HUES48 (cell line): ENCODE results near the gene TMEFF2.
"Not testable (repeated sequence)": the region's sequence is repeated elsewhere in the genome, so short reads cannot be mapped to it uniquely, and the experiment has no call there.

Experiments used
- H3K27ac ChIP-seq: one replicate; pipeline ENCODE4 v1.7.0; 2013; ENCODE audit warnings: low read depth, low read length, inconsistent platforms
- H3K27me3 ChIP-seq: 2 replicates; pipeline ENCODE4 v1.6.1; 2013; ENCODE audit warnings: mild to moderate bottlenecking, low read length; ENCODE audit not compliant: control insufficient read depth, insufficient read depth
- H3K36me3 ChIP-seq: 2 replicates; pipeline ENCODE4 v1.6.1; 2013; ENCODE audit warnings: low read length; ENCODE audit not compliant: control insufficient read depth, insufficient read depth
- H3K4me1 ChIP-seq: 2 replicates; pipeline ENCODE4 v1.6.1; 2013; ENCODE audit warnings: mild to moderate bottlenecking, low read length; ENCODE audit not compliant: control insufficient read depth, insufficient read depth
- H3K4me3 ChIP-seq: 2 replicates; pipeline ENCODE4 v1.5.1; 2013; ENCODE audit warnings: mild to moderate bottlenecking, low read depth, low read length
- H3K9ac ChIP-seq: 2 replicates; pipeline ENCODE4 v1.6.1; 2013; ENCODE audit warnings: mild to moderate bottlenecking, low read depth, low read length, moderate library complexity
- H3K9me3 ChIP-seq: 2 replicates; pipeline ENCODE4 v1.6.1; 2013; ENCODE audit warnings: low read length; ENCODE audit not compliant: control insufficient read depth, insufficient read depth

The TMEFF2 gene

DNA sequence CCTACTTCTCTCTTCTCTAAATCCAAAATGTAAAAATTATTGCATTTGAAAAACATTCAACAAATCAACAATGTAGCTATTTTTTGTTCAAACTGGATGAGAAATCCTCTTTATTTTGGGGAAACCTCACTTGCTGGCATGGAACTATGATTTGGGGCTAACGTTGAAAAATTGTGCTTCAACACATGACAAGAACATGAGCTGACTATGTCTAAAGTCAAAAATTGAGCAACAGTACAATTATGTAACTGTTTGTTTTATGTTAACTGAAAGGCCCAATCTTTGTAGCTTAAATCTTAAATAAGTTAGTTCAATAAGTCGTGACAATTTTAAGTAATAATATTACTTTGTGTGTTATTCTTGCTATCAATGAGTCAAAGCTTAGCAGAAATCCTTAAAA lies 67.3 kb downstream of the TMEFF2 start:
- Histone ChIP-seq H3K4me1 (peaks cover 25% of the 10 kb centered on the region), H3K9me3 (no peaks in the 10 kb centered on the region), H3K36me3 (no peaks in the 10 kb centered on the region), H3K4me3 (no peak overlapping the region), H3K27ac (no peak overlapping the region), H3K27me3 (no peaks in the 10 kb centered on the region), H3K9ac (no peak overlapping the region)

DNA sequence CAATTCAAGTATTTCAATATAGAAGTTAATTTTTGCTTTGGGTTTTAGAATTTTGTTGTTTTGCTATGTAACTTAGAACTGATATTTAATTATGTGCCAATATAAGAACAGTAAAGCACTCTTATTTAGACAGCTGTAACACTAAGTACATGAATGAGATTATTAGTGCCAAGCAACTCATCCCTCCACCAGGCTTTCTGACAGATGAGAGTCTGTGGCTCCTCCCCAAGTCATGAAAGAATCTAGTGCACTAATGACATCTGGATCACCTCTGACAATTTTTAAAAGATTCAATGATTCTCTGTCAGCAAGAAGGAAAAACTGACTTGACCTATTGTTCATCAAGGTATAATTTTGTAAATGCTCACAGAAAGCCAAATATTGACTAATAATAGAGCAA lies 67.8 kb downstream of the TMEFF2 start:
- peaks cover 25% of the 10 kb centered on the region for H3K4me1 ChIP-seq
- H3K36me3 ChIP-seq = no peaks in the 10 kb centered on the region
- no peak overlapping the region for H3K9ac ChIP-seq
- no peaks in the 10 kb centered on the region for H3K27me3 ChIP-seq
- H3K9me3 ChIP-seq = no peaks in the 10 kb centered on the region
- H3K27ac ChIP-seq = no peak overlapping the region
- no peak overlapping the region for H3K4me3 ChIP-seq

DNA sequence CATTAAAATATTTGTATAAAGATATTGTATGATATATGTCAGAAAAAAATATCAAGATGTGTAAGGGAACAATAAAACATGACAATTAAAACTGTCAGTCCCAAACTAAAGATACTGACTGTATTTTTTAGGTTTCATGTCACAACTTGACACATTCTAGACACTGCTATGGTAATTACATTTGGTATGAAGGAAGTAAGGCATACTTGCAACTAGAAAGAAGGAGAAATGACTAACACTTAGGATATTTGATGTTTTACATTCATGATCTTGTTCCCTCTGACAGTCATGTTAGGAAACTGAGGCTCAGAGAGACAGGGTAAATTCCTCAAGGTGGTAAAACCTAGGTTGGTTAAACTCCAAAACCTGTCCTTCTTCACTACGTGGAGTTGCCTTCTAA lies 68.3 kb downstream of the TMEFF2 start:
- H3K36me3 ChIP-seq = no peaks in the 10 kb centered on the region
- peaks cover 25% of the 10 kb centered on the region for H3K4me1 ChIP-seq
- no peak overlapping the region for H3K9ac ChIP-seq
- H3K27me3 ChIP-seq = no peaks in the 10 kb centered on the region
- H3K4me3 ChIP-seq = no peak overlapping the region
- no peak overlapping the region for H3K27ac ChIP-seq
- no peaks in the 10 kb centered on the region for H3K9me3 ChIP-seq

DNA sequence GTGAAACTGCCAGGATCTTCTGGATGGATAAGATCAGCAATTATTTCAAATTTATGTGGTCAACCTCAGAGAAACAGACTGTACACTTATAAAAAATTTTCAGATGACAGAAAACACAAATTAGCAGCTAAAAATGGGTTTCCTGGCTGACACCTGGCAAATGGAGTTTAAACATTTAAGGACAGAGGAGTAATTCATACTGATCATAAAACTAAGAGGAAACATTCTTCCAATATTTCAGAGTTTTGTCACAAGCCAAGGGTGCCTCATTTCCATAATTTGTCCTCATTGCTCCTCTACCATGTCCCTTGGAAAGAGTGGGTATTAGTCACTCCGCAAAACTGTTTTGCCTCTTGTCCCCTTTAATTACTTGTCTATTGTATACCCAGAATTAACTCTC lies 70.2 kb downstream of the TMEFF2 start:
- Histone ChIP-seq H3K36me3 (no peaks in the 10 kb centered on the region), H3K9me3 (no peaks in the 10 kb centered on the region), H3K27ac (no peak overlapping the region), H3K4me1 (peaks cover 18% of the 10 kb centered on the region), H3K9ac (no peak overlapping the region), H3K4me3 (no peak overlapping the region), H3K27me3 (no peaks in the 10 kb centered on the region)

DNA sequence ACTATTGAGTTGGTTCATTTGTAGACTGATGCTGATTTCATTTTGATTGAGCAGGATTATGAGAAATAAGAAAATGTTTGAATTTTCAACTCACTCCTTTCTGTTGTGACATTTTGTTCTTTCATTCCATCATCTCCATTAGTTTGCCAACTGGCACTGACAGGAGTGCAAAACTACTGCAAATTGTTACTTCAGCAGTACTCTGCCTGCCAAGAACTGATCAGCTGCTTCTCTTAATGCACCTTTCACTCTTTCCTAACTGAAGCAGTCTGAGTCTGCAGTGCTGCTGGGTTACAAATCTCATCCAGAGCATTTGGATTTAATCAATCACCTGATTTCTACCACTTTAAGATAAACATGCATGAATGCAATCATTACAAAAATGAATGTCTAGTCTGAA lies 70.9 kb downstream of the TMEFF2 start:
- no peaks in the 10 kb centered on the region for H3K27me3 ChIP-seq
- no peak overlapping the region for H3K4me3 ChIP-seq
- no peak overlapping the region for H3K9ac ChIP-seq
- H3K27ac ChIP-seq = no peak overlapping the region
- no peaks in the 10 kb centered on the region for H3K36me3 ChIP-seq
- H3K4me1 ChIP-seq = peaks cover 11% of the 10 kb centered on the region; the same call in 1 of the 2 replicates
- H3K9me3 ChIP-seq = no peaks in the 10 kb centered on the region

DNA sequence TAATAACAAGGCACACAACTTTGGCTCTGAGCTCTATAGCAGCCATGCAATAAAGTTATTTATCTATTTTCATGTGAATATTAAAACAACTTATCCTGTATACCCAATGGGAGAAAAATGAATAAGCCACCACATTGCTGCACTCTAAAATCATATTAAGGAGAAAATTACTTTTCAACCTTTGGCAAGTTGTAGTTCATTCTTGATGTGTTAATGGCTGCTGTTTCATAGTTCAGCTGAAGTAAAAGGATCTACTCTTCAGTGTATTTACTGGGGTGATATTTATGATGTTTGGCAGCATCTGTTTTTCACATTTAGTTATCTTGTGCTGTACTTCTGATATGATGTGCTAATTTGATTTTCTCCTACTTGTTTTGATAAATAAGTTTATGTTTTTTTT lies 71.8 kb downstream of the TMEFF2 start:
- Histone ChIP-seq H3K4me1 (0 out of 2 replicates have a peak, but pooled peaks cover 6% of the 10 kb centered on the region), H3K36me3 (no peaks in the 10 kb centered on the region)

GRCh38 chr2:192122141-192122540 lies 72.6 kb downstream of the TMEFF2 start:
- Histone ChIP-seq H3K27ac (no peak overlapping the region), H3K36me3 (no peaks in the 10 kb centered on the region), H3K4me1 (0 out of 2 replicates have a peak, but pooled peaks cover 6% of the 10 kb centered on the region)

More for the DNA sequence above, 71.8 kb downstream of the TMEFF2 start:
- Histone ChIP-seq H3K9me3 (no peaks in the 10 kb centered on the region), H3K27me3 (no peaks in the 10 kb centered on the region), H3K27ac (no peak overlapping the region), H3K9ac (no peak overlapping the region), H3K4me3 (no peak overlapping the region)

GRCh38 chr2:192119536-192119935 lies 75.2 kb downstream of the TMEFF2 start:
- no peak overlapping the region for H3K9ac ChIP-seq
- H3K9me3 ChIP-seq = no peaks in the 10 kb centered on the region; the same call in 1 of the 2 replicates
- no peaks in the 10 kb centered on the region for H3K27me3 ChIP-seq
- H3K27ac ChIP-seq = no peak overlapping the region
- no peaks in the 10 kb centered on the region for H3K4me1 ChIP-seq
- H3K36me3 ChIP-seq = no peaks in the 10 kb centered on the region
- H3K4me3 ChIP-seq = no peak overlapping the region

More at GRCh38 chr2:192122141-192122540, 72.6 kb downstream of the TMEFF2 start:
- H3K9ac ChIP-seq = no peak overlapping the region
- H3K9me3 ChIP-seq = no peaks in the 10 kb centered on the region
- H3K4me3 ChIP-seq = no peak overlapping the region
- no peaks in the 10 kb centered on the region for H3K27me3 ChIP-seq

DNA sequence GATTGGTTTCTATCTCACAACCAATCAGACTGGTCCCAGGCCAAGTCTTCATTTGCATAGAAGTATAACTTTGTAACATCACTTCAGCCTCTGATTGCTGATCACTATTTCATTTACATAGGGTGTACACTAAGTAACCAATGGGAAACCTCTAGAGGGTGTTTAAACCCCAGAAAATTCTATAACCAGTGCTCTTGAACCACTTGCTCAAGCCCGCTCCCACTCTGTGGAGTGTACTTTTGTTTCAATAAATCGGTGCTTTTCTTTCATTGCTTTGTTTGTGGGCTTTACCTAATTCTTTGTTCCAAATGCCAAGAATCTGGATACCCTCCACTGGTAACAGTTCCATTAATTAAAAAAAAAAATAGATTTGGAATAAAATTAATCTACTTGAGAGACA lies 77.0 kb downstream of the TMEFF2 start:
- Histone ChIP-seq H3K4me1 (no peaks in the 10 kb centered on the region), H3K9ac (no peak overlapping the region), H3K27ac (no peak overlapping the region), H3K4me3 (no peak overlapping the region), H3K9me3 (peaks cover 4% of the 10 kb centered on the region), H3K27me3 (no peaks in the 10 kb centered on the region), H3K36me3 (no peaks in the 10 kb centered on the region)

- H3K4me1 ChIP-seq, H3K27me3 ChIP-seq, H3K36me3 ChIP-seq, H3K9ac ChIP-seq, H3K4me3 ChIP-seq, H3K9me3 ChIP-seq: not testable (repeated sequence)
- H3K27ac ChIP-seq = peak overlapping the region; percentile 12
Measured at GRCh38 chr2:192111536-192111935, 83.2 kb downstream of the TMEFF2 start.

GRCh38 chr2:192099742-192100141 lies 95.0 kb downstream of the TMEFF2 start:
- H3K9me3 ChIP-seq = no peaks in the 10 kb centered on the region
- H3K9ac ChIP-seq = no peak overlapping the region
- no peak overlapping the region for H3K4me3 ChIP-seq
- H3K36me3 ChIP-seq = no peaks in the 10 kb centered on the region
- H3K4me1 ChIP-seq = no peaks in the 10 kb centered on the region
- no peaks in the 10 kb centered on the region for H3K27me3 ChIP-seq
- H3K27ac ChIP-seq = no peak overlapping the region
